Stimulated activated CD8-positive, alpha-beta memory T cell treated with anti-CD3 and anti-CD28 coated beads, Interleukin-12 subunit alpha, Interleukin-12 subunit beta, amount 100 ng/mL, for 1 hour (primary cell): ENCODE results near the gene ABCA3.
A peak's percentile ranks its signal among the peaks of the same experiment; 100 is the strongest.
"Not testable (repeated sequence)": the region's sequence is repeated elsewhere in the genome, so short reads cannot be mapped to it uniquely, and the experiment has no call there.

Experiments
- DNase-seq: peaks from one replicate; pipeline ENCODE4 v3.0.0-alpha.2; 2020; ENCODE audit warnings: low read depth

Gene ABCA3

GRCh38 chr16:2340564-2341455 lies at the start of gene ABCA3:
ABCA3 (minus strand) TSS chr16:2340728; CDS start chr16:2326466, 14,262 bp downstream.
- peak; percentile 88 for DNase-seq

GRCh38 chr16:2388875-2389433 lies 48.4 kb upstream of the ABCA3 start:
- DNase-seq = no peak

GRCh38 chr16:2388139-2388874 lies 47.8 kb upstream of the ABCA3 start:
- no peak for DNase-seq

GRCh38 chr16:2386990-2387389 lies 46.5 kb upstream of the ABCA3 start:
- no peak for DNase-seq

GRCh38 chr16:2385982-2386381 lies 45.5 kb upstream of the ABCA3 start:
- DNase-seq = not testable (repeated sequence)

- no peak for DNase-seq
Observed at GRCh38 chr16:2385190-2385836, 44.8 kb upstream of the ABCA3 start.

- DNase-seq = no peak
Observed at GRCh38 chr16:2384426-2384825, 43.9 kb upstream of the ABCA3 start.

GRCh38 chr16:2383501-2383900 lies 43.0 kb upstream of the ABCA3 start:
- DNase-seq = no peak

GRCh38 chr16:2374644-2375043 lies 34.1 kb upstream of the ABCA3 start:
- no peak for DNase-seq

- DNase-seq = no peak
Observed at GRCh38 chr16:2373176-2373575, 32.6 kb upstream of the ABCA3 start.

- DNase-seq = no peak
Observed at GRCh38 chr16:2372684-2373083, 32.2 kb upstream of the ABCA3 start.

- no peak for DNase-seq
Observed at GRCh38 chr16:2371421-2371820, 30.9 kb upstream of the ABCA3 start.

GRCh38 chr16:2370721-2371120 lies 30.2 kb upstream of the ABCA3 start:
- DNase-seq = no peak

- no peak for DNase-seq
Observed at GRCh38 chr16:2366660-2367309, 26.3 kb upstream of the ABCA3 start.

- DNase-seq = no peak
Observed at GRCh38 chr16:2365397-2366294, 25.1 kb upstream of the ABCA3 start.

GRCh38 chr16:2364638-2365210 lies 24.2 kb upstream of the ABCA3 start:
- DNase-seq = no peak

GRCh38 chr16:2362218-2362617 lies 21.7 kb upstream of the ABCA3 start:
- no peak for DNase-seq

- no peak for DNase-seq
Observed at GRCh38 chr16:2361129-2361528, 20.6 kb upstream of the ABCA3 start.

- DNase-seq = no peak
Observed at GRCh38 chr16:2359919-2360318, 19.4 kb upstream of the ABCA3 start.

GRCh38 chr16:2358811-2359210 lies 18.3 kb upstream of the ABCA3 start:
- DNase-seq = no peak
